Measurements from ENCODE around the gene SFRP5.

SFRP5 gene

GRCh38 chr10:97771913-97772823 is at the start of gene SFRP5:
Gene SFRP5 (minus strand): TSS chr10:97771999. CDS start chr10:97771833, 166 bp downstream.
- DNase-seq (ENCODE audit: low spot score) = no peak
- no peak within 1 kb of the TSS for H3K27ac ChIP-seq
- ChIA-PET CTCF (interaction anchor here (0.5 to 0.9 kb wide), 7 partner anchors 12 to 97 kb away, joined by 3 to 9 read pairs (median 3); no protein-coding TSS in a partner anchor), POLR2A (ENCODE audit: low non-redundant PET) (no interaction called here)
- no peak for TF ChIP-seq CTCF (conservative IDR thresholded peaks at IDR 0.05; ENCODE audit: low read depth)

- DNase-seq (ENCODE audit: low spot score) = no peak
- CTCF ChIA-PET = interaction anchor here (0.6 kb wide), 1 partner anchor 94 kb away, joined by 3 read pairs; no protein-coding TSS in a partner anchor
- TF ChIP-seq CTCF (conservative IDR thresholded peaks at IDR 0.05; ENCODE audit: low read depth) = no peak
- POLR2A ChIA-PET (ENCODE audit: low non-redundant PET) = no interaction called here
- no peak overlapping the region for H3K27ac ChIP-seq
Measured at GRCh38 chr10:97820096-97820704, 48.4 kb upstream of the SFRP5 start.

GRCh38 chr10:97818572-97818971 is 46.8 kb upstream of the SFRP5 start:
- H3K27ac ChIP-seq = no peak overlapping the region
- ChIA-PET POLR2A (ENCODE audit: low non-redundant PET) (no interaction called here), CTCF (interaction anchor here (0.6 kb wide), 1 partner anchor 1274 kb away, joined by 4 read pairs; no protein-coding TSS in a partner anchor)
- DNase-seq (ENCODE audit: low spot score) = no peak
- no peak for TF ChIP-seq CTCF (conservative IDR thresholded peaks at IDR 0.05; ENCODE audit: low read depth)

- ChIA-PET CTCF (no interaction called here), POLR2A (ENCODE audit: low non-redundant PET) (no interaction called here)
- TF ChIP-seq CTCF (conservative IDR thresholded peaks at IDR 0.05; ENCODE audit: low read depth) = no peak
- no peak for DNase-seq (ENCODE audit: low spot score)
- H3K27ac ChIP-seq = no peak overlapping the region
Measured at GRCh38 chr10:97816609-97817008, 44.8 kb upstream of the SFRP5 start.

- CTCF ChIA-PET = no interaction called here
- no peak for DNase-seq (ENCODE audit: low spot score)
- no peak for TF ChIP-seq CTCF (conservative IDR thresholded peaks at IDR 0.05; ENCODE audit: low read depth)
- POLR2A ChIA-PET (ENCODE audit: low non-redundant PET) = no interaction called here
- H3K27ac ChIP-seq = no peak overlapping the region
Measured at GRCh38 chr10:97814996-97815395, 43.2 kb upstream of the SFRP5 start.

GRCh38 chr10:97813311-97813710 is 41.5 kb upstream of the SFRP5 start:
- CTCF ChIA-PET = no interaction called here
- no peak overlapping the region for H3K27ac ChIP-seq
- TF ChIP-seq CTCF (conservative IDR thresholded peaks at IDR 0.05; ENCODE audit: low read depth) = no peak
- POLR2A ChIA-PET (ENCODE audit: low non-redundant PET) = no interaction called here
- no peak for DNase-seq (ENCODE audit: low spot score)

All from RWPE1 (cell line).